ENCODE data around the gene GSE1.

The GSE1 gene

DNA sequence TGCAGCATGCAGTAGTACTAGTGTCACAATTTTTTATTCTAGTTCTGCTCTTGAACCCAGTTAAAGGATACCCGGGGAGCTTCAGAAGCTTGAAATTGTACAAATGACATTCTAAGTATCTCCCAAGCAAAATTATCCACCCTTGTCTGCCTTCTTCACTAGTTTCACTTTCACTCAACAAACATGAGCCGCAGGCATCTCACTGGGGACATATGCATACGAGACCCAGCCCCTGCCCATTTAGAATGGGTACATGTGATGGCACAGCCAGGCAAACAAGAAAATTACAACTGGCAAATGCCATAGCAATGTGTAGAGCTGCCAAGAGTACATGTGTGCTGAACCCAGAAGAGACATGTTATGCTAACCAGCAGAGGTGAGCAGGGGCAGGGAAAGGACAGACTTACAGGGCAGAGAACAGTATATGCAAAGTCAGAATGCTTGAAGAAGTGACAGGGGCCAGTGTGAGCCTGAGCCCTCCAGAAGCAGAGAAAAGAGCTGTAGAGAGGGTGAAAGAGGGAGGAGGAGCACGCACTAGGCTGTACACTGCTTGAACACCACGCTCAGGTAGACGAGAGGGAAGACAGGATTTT, 67.3 kb downstream of the GSE1 start:
- DNase-seq (ENCODE audit: low read depth) = no peak

DNA sequence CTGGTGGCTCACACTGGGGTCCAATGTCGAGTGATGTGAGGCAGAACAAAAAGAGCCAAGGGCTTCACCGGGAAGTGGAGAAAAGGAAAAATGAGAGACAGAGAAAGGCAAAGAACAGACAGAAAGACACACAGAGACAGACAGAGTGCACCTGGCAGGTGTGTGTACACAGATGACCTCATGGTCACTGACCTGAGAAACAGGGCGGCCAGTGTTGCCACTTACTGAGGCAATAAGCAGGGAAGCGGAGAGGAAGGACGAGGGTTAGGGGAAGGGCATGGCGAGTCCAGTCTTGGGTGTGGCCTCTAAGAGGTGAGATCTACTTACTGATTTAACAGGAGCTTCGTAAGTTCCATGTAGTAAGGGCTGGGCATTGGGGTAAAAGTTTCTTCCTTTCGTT, 68.1 kb downstream of the GSE1 start:
- no peak for DNase-seq (ENCODE audit: low read depth)

DNA sequence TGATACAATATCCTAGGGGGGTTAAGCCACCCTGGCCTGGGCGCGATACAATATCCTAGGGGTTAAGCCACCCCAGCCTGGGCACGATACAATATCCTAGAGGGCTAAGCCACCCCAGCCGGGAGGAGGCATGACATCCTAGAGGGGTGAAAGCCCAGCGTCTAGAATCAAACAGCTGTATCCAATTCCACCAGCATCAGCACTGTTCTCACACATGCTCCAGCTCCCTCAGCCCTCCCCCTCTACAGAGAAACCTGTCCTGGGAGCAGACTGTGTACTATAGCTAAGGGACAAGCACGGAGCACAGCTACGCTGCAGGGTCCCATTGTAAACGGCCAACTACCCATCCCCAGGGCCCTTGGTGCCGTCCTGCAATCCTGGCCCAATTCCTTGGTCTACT, 69.4 kb downstream of the GSE1 start:
- DNase-seq (ENCODE audit: low read depth) = no peak

DNA sequence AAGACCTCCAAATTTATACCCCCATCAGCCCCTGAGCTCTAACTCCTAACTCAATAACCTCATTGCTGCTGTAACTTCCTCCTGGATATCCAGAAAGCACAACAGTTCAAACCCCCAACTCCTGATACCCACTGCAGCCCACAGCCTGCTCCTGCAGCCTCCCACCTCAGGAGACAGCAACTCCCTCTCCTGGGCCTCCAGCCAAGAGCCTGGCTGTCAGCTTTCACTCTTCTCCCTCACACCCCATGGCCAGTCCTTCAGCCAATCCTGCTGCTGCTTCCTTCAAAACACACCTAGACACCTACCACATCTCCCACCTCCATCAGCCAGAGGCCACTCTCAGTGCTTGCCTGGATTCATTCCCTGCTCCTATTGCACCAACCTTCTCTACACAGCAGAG, 70.2 kb downstream of the GSE1 start:
- no peak for DNase-seq (ENCODE audit: low read depth)

DNA sequence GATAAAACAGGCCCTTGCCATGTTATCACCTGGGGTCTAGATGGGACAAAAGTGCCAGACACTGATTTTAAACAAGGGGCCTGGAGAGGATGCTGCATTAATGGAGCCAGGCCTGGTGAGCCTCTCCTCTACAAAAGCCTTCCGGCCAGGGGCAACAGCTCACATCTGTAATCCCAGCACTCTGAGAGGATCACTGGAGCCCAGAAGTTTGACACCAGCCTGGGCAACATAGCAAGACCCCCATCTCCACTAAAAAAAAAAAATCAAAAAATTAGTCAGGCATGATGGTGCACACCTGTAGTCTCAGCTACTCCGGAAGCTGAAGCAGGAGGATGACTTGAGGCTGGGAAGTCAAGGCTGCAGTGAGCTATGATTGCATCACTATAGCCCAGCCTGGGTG, 72.1 kb downstream of the GSE1 start:
- DNase-seq (ENCODE audit: low read depth) = no peak

DNA sequence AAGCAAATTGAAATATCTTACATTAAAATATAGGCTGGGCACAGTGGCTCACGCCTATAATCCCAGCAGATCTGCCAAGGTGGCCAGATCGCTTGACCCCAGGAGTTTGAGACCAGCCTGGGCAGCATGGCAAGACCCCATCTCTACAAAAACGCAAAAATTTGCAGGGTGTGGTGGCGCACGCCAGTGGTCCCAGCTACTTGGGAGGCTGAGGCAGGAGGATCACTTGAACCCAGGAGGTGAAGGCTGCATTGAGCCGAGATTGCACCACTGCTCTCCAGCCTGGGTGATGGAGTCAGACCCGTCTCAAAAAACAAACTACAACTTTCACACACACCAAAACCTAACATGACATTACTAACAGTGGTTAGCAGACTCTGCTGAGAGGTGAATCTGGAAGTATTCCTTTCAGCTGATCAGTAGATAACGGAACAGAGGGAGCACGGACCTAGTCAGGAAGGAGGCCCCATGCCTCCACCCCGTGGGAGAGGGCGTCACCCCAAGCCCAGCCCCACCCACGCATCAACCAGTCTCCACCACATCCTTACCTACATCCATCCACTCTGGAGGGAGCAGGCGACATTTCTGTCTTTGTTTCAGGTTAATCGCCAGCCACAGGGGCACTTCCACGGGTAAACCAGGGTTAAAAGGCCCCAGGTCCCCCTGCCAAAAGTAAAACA, 73.9 kb downstream of the GSE1 start:
- no peak for DNase-seq (ENCODE audit: low read depth)

DNA sequence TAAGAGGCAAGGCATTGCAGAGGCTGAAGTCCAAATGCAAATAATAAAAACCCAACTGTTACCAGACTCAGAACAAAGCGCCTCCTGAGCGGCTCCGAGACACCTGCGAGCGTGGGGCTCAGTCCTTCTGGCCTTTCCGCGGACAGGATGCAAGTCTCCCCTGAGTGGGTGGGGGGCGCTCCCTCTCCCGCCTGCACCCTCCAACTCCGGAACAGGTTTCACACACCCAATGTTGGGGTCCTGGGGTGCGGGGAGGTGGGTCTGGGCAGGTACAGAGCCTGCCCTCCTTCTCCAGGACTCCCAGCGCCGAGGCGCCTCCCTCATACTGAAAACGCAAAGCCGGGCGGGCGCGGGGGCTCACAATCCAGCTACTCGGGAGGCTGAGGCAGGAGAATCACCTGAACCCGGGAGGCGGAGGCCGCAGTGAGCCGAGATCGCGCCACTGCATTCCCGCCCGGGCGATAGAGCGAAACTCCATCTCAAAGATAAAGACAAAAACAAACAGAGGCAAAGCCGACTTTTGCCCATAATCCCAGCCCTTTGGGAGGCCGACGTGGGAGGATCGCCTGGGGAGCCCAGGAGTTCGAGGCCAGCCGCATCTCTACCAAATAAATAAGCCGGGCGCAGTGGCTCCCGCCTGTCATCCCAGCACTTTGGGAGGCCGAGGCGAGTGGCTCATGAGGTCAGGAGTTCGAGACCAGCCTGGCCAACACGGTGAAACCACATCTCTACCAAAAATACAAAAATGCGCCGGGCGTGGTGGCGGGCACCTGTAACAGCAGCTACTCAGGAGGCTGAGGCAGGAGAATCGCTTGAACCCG, 74.7 kb downstream of the GSE1 start:
- no peak for DNase-seq (ENCODE audit: low read depth)

DNA sequence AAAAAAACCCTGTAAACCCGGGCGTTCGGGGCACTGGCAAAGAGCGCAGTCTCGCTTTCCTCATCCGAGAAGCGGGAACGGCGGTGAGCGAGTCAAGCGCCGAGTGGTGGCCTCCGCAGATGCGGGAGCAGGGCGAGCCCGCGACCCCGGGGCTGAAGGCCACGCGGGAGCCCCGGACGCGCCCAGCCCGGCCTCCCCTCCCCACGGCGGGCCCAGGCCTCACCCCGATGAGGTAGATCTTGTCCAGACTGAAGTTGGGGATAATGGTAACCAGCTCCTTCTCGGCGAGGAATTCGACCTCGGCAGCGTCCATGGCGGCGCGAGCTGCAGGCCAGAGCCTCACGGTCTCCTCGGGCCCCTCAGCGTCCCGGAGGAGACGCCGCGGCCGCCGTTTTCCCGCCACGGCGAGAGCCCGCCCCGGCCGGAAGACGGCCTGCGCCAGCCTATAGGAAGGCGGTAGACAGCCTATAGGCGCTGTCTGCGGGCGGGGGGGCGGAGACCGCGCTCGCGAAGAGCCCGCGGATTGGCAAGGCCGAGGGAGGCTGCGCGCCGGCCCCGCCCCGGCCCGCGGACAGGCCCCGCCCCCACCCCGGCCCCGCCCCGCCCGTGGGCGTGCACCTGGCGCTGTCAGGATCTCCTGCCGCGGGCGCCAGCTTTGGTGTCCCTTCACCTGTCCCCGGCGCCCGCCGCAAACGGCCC, 75.6 kb downstream of the GSE1 start, which contains the start of gene GINS2:
GINS2 (minus strand) TSS at position 369 of the 699 bp plus-strand sequence; CDS start at position 313, 56 bp downstream.
- DNase-seq (ENCODE audit: low read depth) = peak; percentile 79

DNA sequence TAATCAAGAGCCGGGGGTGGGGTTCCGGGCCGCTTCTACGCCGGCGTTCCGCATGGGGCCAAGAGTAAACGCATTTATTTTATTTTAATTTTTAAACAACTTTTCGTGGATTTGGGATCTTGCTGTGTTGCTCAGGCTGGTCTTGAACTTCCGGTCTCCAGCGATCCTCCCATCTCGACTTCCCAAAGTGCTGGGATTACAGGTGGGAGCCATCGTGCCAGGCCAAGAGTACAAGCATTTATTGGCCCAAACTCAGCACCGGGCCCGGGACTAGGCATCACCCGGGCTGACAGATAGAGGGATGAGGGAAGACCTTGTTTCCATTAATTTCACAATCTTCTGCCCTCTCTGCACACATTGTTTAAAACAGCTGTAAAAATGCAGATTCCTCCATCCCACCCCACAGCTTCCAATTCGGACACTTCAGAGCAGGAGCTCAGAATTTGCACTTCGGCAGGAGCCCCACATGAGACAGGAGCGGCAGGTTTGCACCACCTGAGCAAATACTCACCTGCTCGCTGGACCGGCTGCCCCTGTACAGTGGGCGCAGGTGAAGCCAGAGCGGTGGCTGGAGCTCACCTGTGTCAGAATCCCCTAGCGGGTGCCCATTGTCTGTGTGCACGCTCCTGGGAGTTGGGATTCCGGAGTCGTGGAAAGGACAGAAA, 76.3 kb downstream of the GSE1 start:
- no peak for DNase-seq (ENCODE audit: low read depth)

DNA sequence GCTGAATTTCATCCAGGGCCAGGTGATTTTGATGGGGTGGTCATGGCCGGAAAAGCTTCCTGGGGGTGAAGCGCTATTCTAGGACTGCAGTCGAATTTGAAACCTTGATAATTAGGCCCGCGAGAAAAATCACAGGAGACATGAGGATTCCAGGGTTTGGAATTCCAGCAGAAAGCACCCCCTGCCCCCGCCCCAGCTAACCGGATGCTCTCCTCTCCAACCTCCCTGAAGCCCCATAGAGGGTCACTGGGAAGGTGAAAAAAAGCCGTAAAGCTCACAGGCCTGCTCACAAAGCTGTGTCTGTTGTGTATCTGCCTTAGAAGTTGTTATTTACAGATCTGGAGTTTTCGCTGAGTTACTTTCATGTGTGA, 76.8 kb downstream of the GSE1 start:
- no peak for DNase-seq (ENCODE audit: low read depth)

DNA sequence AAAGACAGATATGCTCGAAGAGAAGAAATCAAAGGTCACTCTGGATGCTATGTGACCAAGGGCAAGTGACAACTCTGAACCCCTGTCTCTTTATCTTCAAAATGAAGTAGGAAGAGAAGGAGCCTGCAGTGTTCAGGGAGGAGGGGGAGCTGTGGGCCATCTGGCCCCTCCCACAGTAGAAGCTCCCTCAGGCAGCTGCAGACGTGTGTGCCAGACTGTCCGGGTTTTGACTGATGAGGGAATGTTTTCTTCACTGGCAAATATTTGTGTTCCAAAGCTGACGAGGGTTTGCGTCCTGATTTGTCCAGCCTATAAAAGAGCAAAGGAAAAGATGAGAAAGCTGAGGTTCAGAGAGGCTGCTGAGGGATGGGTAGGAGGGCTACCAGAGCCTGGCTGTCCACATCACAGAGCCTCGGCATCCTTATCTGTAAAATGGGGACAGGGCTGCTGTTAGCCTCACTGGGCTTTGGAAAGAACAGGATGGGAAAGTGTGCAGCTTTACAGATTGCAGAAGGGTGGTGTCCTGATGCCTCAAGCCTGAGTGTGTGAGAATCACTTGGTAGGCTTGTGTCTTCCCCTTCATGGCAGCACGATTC, 77.4 kb downstream of the GSE1 start:
- DNase-seq (ENCODE audit: low read depth) = no peak

DNA sequence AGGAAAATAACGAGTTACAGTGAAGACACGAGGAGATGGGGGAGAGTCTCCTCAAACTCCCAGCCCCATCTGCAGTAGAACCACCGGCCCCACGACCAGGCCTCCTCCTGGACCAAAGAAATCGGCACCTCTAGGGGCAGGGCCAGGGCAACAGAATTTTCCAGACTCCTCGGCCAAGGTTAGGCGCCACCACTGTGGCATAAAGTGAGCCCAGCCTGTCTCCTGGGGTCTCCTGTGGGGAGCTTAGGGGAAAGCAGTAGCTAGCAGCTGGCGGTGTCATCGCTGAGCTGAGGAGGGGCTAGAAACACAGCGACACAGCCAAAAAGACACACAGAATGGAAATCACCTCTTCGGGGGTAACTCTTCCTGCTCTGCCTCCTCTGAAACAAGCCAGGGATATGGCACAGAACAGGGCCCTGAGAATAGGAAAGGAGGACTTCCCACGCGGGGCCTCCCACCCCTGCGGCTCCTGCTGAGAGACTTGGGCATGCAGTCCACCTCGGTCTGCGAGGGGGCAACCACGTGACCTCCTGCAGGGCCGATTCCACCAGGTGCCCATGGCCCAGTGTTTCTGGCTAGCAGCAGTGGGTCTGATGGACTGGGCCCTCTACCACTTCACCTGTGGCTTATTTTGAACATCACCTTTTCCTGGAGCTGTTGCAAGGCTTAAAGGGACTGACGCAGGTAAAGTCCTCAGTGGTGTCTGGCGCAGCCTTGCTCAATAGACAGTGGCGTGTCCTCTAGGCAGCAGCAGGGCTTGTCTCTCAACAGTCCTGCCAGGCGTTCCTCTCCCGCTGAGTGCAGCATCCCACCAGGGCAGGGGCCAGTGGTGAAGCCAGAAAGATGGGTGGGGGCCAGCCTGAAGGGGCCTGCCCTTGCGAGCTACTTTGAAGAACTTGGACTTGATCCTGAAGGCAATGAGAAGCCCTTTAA, 82.3 kb downstream of the GSE1 start:
- no peak for DNase-seq (ENCODE audit: low read depth)

DNA sequence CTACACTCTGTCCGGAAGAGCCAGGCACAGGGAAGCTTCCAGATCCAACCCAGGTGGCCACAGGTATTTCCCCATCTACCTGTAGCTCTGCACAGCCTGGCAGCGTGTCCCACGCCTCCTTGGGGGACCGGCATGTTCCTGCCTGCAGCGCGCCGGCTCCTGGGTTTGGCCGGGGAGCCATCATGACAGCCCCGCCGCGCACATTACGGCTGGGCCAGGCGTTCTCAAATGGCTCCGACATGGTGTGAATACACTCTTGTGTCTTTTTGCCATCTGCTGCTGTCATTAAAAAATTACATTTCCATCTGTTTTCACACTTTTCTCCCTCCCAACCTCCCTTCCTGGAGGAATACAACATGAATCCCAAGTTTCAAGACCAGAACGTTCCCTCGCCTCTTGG, 83.7 kb downstream of the GSE1 start:
- no peak for DNase-seq (ENCODE audit: low read depth)

DNA sequence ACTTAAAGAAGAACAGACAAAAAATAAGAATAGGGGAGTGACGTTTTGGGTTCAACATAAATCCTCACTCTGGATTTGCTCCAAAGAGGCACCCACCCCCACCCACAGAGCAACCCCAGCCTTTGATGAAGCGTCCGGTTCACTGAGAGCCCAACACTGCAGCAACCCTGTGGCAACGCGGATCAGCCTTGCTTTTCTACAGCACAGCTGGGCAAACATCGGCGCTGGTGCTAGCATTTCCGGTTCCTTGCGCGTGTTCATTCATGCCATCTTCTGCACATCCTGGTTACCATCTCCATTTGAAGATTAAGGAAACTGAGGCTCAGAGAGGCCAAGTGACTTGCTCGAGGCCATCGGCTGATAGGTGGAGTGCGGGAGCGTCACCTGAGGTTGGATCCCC, 84.3 kb downstream of the GSE1 start:
- no peak for DNase-seq (ENCODE audit: low read depth)

DNA sequence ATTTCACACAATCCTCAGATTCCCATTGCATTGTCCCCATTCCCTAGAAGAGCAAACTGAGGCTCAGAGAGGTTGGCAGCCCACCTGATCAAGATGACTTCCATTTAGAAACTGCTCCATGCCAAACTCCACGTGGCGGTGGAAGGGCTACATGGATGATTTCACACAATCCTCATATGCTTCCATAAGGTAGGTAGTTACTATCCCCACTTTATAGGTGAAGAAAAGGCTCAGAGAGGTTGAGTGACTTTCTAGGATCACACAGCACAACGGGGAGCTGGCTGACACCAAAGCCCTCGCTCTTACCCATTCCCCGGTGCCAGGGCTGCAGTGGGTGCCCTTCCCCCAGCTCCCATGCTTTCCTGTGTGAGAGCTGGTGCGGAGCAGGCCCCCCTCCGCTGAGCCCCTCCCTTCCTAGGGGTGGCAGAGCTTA, 85.4 kb downstream of the GSE1 start:
- DNase-seq (ENCODE audit: low read depth) = no peak

DNA sequence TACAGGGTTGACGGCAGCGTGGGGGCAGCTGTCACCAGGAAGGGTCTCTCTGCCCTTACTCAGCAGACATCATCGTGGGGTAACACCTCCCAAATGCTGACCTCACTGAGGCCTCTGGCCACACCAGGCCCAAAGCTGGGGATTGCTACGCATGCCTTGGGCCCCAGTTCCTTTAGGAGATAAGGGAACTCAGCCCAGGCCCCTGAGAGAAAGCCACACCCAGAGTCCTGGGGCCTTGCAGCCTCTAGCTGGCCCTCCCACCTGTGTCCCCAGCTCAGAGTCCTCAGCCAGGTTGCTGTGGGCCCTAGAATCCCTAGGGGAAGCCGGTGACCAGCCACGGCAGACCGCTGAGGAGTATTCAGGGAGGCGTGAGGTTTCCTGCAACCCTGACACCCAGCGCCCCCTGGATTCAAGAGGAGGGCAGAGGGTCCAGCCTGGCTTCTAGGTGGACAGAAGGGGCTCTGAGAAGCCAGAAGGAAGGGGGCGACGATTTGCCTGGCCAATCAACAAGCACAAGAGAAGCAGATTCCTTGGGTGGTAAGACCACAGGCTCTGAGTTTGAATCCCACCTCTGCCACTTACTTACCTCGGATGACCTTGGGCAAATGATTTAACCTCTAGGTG, 85.9 kb downstream of the GSE1 start:
- no peak for DNase-seq (ENCODE audit: low read depth)

DNA sequence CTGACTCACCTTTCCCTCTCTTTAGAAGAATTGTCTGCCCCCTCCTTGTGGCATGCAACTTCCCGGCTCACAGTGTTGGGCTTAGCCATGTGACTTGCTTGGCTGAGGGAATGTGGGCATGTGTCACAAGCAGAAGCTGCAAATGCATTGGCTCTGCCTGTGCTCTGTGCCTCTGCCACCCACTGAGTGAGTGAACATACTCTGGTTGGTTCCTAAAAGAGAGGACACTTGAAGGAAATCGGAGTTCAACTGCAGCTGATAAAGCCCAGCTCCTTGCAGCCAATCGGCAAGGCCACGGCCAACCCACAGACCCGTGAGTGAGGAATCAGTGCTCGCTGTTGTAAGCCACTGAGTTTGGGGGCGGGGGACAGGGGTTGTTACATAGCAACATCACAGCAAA, 86.5 kb downstream of the GSE1 start:
- no peak for DNase-seq (ENCODE audit: low read depth)

DNA sequence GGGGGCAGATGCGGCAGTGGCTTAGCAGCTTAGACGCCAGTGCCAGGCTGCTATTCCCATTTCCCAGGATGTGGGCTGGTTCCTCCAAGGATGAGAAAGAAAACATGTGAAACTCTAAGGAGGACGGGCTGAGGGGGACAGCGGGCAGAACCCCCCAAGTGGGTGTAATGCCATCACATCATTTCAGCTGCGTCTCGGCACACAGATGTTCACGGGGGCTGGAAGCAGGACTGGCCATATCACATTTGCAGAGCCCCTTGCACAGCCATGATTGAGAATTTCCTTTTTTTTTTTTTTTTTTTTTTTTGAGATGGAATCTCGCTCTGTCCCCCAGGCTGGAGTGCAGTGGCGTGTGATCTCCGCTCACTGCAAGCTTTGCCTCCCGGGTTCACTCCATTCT, 90.9 kb downstream of the GSE1 start:
- no peak for DNase-seq (ENCODE audit: low read depth)

DNA sequence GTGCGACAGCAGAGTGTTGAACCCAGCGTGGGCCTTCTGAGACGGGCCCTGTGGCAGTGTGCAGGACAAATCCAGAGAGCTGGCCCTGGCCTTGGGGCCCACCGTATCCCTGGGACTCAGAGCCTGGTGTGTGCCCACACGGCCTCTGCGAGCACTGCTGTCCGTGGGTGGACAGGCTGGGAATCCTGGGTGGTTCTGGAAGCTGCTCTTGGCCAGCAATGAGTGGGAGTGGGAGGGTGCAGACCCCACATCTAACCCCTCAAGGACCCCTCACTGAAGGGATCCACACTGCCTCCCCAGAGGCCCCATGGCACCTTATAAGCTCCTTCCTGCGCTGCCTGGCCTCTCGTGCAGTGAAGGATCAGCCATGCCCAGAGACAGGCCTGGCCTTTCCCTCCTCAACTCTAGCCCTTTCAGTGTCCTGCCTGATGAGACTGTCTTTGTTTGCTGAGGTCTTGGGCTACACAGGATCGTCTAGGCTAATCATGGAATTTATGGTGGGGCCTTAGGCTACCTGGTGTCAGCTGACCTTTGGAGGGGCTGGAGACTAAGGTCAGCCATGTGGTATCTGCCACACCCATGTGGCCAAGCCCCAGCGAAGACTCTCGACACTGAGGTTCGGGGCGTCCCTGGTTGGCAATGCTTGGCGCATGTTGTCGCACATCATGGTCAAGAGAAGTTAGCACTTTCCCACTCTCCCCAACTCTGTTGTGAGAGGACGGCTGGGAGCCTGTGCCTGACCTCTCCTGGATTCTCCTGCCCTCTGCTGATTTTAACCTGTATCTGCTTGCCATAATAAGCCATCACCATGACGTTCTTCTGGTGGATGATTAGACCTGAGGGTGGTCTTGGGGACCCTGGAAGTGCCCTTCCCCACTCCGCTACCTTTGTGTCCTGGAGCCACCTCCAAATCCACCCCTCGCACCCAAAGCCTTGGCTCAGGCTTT, 92.1 kb downstream of the GSE1 start:
- DNase-seq (ENCODE audit: low read depth) = no peak

Measured in stimulated activated CD8-positive, alpha-beta memory T cell treated with anti-CD3 and anti-CD28 coated beads, Interleukin-15, amount 100 ng/mL, for 24 hours (primary cell).